GM12872 (cell line): Measurements from ENCODE around the gene SEPTIN7.

ENCODE experiments used
- TF ChIP-seq, protein P1 (sequence below): IDR thresholded peaks from 3 replicates; pipeline ENCODE4 v1.5.1; 2011; ENCODE audit warnings: low read depth, mild to moderate bottlenecking, low read length, moderate library complexity; ENCODE audit not compliant: insufficient read depth

Gene SEPTIN7

DNA sequence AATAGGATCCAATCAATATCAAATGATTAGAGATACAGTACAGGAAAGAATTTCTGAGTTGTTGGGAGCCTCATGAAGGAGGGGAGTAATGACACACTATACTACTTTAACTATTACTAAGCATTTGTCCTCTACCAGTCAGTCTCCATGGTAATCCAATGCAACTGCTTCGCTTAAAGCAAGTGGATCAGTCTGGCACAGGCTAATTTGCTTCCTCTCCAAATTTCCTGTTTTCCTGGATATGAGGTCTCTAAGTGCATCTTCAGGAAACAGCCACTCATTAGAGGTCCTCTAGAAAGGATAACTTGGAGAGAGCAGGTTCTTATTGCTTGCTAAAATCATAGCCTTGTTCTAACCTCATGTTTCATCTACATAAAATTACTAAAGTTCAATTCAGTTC lies 8.4 kb upstream of the SEPTIN7 start:
- TF ChIP-seq, protein P1, sequence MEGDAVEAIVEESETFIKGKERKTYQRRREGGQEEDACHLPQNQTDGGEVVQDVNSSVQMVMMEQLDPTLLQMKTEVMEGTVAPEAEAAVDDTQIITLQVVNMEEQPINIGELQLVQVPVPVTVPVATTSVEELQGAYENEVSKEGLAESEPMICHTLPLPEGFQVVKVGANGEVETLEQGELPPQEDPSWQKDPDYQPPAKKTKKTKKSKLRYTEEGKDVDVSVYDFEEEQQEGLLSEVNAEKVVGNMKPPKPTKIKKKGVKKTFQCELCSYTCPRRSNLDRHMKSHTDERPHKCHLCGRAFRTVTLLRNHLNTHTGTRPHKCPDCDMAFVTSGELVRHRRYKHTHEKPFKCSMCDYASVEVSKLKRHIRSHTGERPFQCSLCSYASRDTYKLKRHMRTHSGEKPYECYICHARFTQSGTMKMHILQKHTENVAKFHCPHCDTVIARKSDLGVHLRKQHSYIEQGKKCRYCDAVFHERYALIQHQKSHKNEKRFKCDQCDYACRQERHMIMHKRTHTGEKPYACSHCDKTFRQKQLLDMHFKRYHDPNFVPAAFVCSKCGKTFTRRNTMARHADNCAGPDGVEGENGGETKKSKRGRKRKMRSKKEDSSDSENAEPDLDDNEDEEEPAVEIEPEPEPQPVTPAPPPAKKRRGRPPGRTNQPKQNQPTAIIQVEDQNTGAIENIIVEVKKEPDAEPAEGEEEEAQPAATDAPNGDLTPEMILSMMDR = no peak

DNA sequence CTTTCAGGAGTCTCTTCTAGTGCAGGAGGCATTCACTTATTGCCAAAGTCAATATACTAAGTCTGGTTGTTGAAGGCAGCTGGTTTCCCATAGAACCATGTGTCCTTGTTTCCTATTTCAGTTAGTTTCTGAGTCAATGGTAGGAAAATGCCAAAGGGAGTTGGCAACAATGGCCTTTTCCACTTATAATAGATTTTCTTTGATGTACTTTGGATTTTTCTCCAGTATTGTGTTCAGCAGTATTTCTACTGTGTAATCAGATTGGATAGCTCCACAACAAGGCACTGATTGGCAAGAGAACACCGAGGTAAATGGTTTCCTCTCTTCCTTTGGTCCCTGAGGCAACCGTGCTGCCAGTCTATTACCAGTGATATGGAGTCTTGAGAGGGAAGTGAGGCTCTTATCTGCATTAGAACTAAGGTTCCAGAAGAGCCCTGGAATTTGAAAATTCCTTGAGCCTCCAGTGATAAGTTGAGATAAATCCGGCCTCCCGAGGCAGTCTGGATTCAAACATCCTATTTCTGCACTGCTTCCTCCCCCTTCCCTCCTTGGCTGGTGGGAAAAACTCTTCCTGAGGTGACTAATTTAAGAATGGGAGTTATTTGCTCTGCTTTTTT lies 7.9 kb upstream of the SEPTIN7 start:
- TF ChIP-seq, protein P1 = no peak

DNA sequence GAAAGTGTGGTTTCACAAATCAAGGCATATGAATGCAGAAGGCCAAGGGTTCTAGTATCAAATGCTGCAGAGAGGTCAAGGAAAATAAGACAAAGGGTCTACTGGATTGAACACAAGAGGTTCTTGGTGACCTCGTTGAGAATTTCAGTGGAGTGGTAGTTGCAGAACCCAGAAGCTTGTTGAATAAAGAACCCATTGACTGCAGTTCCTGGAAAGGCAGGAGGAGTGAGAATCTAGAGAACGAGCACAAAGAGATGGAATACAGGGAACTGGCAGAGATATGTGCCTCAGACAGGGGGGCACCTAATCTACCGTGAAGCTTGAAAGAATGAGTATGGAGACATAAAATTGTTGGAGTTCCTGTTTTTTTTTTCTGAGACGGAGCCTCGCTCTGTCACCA lies 3.5 kb upstream of the SEPTIN7 start:
- TF ChIP-seq, protein P1 = no peak

DNA sequence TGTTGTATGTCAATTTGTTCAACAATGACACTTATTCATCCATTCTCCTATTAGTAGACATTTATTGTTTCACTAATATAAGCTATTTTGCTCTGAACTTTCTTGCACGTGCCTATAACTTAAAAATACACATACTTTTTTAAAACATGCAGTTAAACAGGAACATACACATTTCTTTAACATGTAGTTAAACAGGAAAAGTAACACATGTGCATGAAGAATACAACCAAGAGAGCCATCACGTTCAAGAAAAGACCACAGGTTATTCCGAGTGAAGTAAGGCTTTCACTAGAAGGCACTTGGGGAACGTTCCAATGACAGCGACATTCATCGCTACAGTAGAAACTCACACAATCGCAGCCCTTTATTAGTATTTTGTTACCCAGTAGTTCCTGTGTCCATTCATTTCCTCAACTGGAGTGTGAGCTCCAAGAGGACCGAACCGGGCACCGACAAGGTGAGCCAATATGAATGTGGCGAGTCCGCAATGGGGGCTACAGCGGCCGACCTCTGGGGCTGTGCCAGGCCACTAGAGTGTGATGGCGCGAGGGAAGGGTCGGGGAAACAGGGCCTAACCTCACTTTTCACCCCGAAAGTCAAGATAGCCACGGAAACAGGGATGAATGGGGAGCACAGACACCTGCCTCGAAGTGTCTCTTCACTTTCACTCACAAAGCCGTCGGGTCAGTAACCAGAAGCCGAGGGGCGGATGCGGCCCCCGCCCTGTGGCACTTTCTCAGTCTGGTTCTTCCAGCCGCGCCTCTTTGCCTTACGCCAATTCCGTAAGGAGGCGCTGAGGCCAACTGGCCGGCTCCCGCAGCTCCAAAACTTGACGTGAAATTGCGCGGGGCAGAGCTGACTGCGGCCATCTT lies 775 bp upstream of the SEPTIN7 start:
- TF ChIP-seq, protein P1 = no peak

DNA sequence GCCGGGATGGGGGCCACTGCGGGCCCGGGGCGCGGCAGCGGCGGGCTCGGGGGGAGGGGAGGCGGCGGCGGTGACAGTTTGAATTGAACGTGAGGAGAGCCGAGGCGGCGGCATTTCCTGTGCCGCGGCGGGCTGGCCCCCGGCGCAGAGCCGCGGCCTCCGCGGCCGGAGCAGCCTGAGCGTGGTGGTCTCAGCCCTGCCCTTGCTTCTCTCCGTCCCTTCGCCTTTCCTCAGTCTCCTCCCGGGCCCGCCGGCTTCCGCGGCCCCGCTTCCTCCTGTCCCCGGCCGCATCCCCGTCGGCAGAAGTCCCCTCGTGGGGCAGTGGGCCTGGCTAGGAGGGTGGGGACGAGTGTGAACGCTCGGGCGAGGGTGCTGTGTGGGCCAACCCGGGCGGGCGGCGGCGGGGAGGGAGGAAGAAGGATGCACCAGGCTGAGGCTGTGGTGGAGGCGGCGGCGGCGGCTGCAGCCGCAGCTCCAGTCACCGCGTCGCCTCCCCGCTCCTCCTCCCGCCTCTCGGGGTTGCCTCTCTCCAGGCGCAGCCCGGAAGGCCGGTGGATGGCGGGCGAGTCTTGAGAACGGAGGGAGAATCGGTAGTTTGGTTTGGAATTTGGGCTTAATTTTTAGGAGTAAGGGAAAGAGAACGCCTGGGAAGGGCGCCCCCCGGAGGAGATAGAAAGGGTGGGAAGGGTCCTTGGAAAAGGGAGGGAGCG lies 690 bp downstream of the SEPTIN7 start:
- TF ChIP-seq, protein P1 = peak; percentile 46

DNA sequence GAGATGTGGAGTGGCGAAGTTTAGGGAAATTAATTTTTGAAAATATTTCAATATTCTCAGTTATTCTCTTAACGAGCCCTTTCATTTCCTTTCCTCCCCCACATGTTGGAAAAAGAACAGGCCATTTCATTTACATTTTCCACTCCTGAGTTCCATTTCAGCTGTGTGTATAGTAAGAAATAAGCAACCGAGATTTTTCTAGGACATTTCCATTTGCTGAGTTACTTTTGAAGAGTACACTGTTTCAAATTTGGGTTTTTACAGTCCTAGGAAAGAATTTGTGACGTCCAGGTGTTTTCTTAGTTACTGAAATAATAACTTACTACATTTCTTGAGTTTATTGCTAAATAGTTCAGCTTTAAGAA lies 1.2 kb downstream of the SEPTIN7 start:
- TF ChIP-seq, protein P1 = no peak

- TF ChIP-seq, protein P1 = no peak
Measured at GRCh38 chr7:35802649-35803048, 1.8 kb downstream of the SEPTIN7 start.
